ENCODE data around the gene DCHS1.

GRCh38 chr11:6637871-6638270 lies 17.7 kb downstream of the DCHS1 start:
- TF ChIP-seq POLR2AphosphoS5 (IDR thresholded peaks at IDR 0.05): peak in 1 of 3 donors; percentile 21
- TF ChIP-seq CTCF (IDR thresholded peaks at IDR 0.05 in 8 of 11, conservative IDR thresholded peaks at IDR 0.05 in 3 of 11): no peak
- no peak for TF ChIP-seq POLR2A (IDR thresholded peaks at IDR 0.05)

All from spleen (tissue), 7 donors.